Measurements from ENCODE around the gene KCND3.

The KCND3 gene

DNA sequence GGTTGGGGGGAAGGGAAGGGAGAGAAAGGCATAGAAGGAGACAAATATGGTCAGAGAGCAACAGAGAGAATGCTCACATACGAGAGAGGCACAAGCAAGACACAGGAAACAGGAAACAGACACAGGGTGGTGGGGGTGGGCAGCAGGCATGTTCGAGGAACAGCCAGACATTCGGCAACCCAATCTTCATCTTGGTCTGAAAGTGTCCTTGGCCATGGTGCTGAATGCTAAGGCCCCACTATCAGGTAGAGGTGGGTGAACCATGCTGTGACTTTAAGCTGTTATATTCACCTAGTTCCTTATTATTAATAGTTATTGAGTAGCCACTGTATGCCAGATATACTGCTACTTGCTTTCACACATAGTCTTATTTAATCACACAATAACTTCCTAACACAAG is 124.6 kb downstream of the KCND3 start:
- Histone ChIP-seq H3K27me3 (ENCODE audit: control insufficient read depth, low read length) (peaks cover 19% of the 10 kb centered on the region), H3K79me2 (ENCODE audit: control insufficient read depth, low read length) (no peaks in the 10 kb centered on the region), H3K4me1 (ENCODE audit: control insufficient read depth, low read length) (no peaks in the 10 kb centered on the region), H3K4me2 (ENCODE audit: low read length) (no peak overlapping the region), H3K36me3 (ENCODE audit: control insufficient read depth, low read length) (no peaks in the 10 kb centered on the region), H3K9me2 (replicated peaks; ENCODE audit: control insufficient read depth, low read length) (no peaks in the 10 kb centered on the region), H3K9me3 (ENCODE audit: control insufficient read depth, insufficient read depth, low read length) (no peaks in the 10 kb centered on the region), H4K20me1 (ENCODE audit: control insufficient read depth, insufficient read depth, low read depth, low read length) (no peaks in the 10 kb centered on the region), H3K27ac (ENCODE audit: low read depth, low read length) (no peak overlapping the region), H3F3A (ENCODE audit: control insufficient read depth, insufficient read depth) (no peaks in the 10 kb centered on the region), H3K4me3 (ENCODE audit: low read length) (no peak overlapping the region)
- TF ChIP-seq, protein P1, sequence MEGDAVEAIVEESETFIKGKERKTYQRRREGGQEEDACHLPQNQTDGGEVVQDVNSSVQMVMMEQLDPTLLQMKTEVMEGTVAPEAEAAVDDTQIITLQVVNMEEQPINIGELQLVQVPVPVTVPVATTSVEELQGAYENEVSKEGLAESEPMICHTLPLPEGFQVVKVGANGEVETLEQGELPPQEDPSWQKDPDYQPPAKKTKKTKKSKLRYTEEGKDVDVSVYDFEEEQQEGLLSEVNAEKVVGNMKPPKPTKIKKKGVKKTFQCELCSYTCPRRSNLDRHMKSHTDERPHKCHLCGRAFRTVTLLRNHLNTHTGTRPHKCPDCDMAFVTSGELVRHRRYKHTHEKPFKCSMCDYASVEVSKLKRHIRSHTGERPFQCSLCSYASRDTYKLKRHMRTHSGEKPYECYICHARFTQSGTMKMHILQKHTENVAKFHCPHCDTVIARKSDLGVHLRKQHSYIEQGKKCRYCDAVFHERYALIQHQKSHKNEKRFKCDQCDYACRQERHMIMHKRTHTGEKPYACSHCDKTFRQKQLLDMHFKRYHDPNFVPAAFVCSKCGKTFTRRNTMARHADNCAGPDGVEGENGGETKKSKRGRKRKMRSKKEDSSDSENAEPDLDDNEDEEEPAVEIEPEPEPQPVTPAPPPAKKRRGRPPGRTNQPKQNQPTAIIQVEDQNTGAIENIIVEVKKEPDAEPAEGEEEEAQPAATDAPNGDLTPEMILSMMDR (IDR thresholded peaks at IDR 0.05; ENCODE audit: low read depth, low read length, poor library complexity, severe bottlenecking): no peak
- no peak for TF ChIP-seq EZH2phosphoT487 (IDR thresholded peaks at IDR 0.05; ENCODE audit: borderline replicate concordance, low read length)

DNA sequence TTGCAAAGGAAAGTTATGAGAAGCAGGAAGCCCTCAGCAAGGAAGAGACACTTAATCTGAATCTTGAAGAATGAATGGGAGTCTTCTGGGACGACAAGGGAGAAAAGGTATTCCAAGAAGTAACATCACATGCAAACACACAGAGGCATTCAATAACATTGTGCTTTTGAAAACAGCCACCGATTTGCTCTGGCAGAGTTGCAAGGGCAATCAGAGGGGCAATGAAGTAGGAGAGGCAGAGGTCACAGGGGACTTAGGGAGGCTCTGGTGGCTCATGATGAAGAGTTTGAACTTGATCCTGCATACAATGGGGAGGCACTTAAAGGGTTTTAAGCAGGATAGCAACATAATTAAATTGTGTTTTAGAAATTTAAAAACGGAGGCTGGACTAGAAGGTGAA is 126.1 kb downstream of the KCND3 start:
- Histone ChIP-seq H3K36me3 (ENCODE audit: control insufficient read depth, low read length) (no peaks in the 10 kb centered on the region), H3K27me3 (ENCODE audit: control insufficient read depth, low read length) (peaks cover 14% of the 10 kb centered on the region; the same call in 1 of the 2 replicates), H3F3A (ENCODE audit: control insufficient read depth, insufficient read depth) (no peaks in the 10 kb centered on the region), H3K9me2 (replicated peaks; ENCODE audit: control insufficient read depth, low read length) (no peaks in the 10 kb centered on the region), H4K20me1 (ENCODE audit: control insufficient read depth, insufficient read depth, low read depth, low read length) (no peaks in the 10 kb centered on the region), H3K4me2 (ENCODE audit: low read length) (no peak overlapping the region), H3K9me3 (ENCODE audit: control insufficient read depth, insufficient read depth, low read length) (no peaks in the 10 kb centered on the region), H3K27ac (ENCODE audit: low read depth, low read length) (no peak overlapping the region), H3K4me3 (ENCODE audit: low read length) (no peak overlapping the region), H3K4me1 (ENCODE audit: control insufficient read depth, low read length) (no peaks in the 10 kb centered on the region), H3K79me2 (ENCODE audit: control insufficient read depth, low read length) (no peaks in the 10 kb centered on the region)
- TF ChIP-seq EZH2phosphoT487 (IDR thresholded peaks at IDR 0.05; ENCODE audit: borderline replicate concordance, low read length): no peak
- TF ChIP-seq, protein P1 (IDR thresholded peaks at IDR 0.05; ENCODE audit: low read depth, low read length, poor library complexity, severe bottlenecking): no peak

DNA sequence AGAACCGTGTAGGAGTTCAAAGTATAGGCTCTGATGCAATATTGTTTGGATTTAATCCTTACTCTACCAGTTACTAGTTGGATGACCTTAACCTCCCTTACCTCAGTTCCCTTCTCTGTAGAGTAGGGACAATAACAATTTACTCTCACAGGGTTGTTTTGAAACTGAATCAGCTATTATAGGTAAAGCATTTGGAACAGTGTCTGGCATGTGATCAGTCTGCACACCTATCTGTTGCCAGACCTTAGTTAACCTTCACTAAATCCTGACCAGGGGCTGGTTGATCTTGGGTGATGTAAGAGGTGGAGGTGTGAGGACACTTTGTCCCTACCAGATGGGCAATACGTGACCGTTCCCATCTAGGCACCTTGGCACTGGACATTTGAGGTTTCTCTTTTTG is 126.9 kb downstream of the KCND3 start:
- Histone ChIP-seq H3K4me3 (ENCODE audit: low read length) (no peak overlapping the region), H3K27ac (ENCODE audit: low read depth, low read length) (no peak overlapping the region), H3F3A (ENCODE audit: control insufficient read depth, insufficient read depth) (no peaks in the 10 kb centered on the region), H3K79me2 (ENCODE audit: control insufficient read depth, low read length) (no peaks in the 10 kb centered on the region), H3K9me2 (replicated peaks; ENCODE audit: control insufficient read depth, low read length) (no peaks in the 10 kb centered on the region), H3K27me3 (ENCODE audit: control insufficient read depth, low read length) (peaks cover 14% of the 10 kb centered on the region; the same call in 1 of the 2 replicates), H3K4me2 (ENCODE audit: low read length) (no peak overlapping the region), H3K36me3 (ENCODE audit: control insufficient read depth, low read length) (no peaks in the 10 kb centered on the region), H3K4me1 (ENCODE audit: control insufficient read depth, low read length) (no peaks in the 10 kb centered on the region), H4K20me1 (ENCODE audit: control insufficient read depth, insufficient read depth, low read depth, low read length) (no peaks in the 10 kb centered on the region), H3K9me3 (ENCODE audit: control insufficient read depth, insufficient read depth, low read length) (no peaks in the 10 kb centered on the region)
- TF ChIP-seq, protein P1 (IDR thresholded peaks at IDR 0.05; ENCODE audit: low read depth, low read length, poor library complexity, severe bottlenecking): no peak
- TF ChIP-seq EZH2phosphoT487 (IDR thresholded peaks at IDR 0.05; ENCODE audit: borderline replicate concordance, low read length): no peak
